ENCODE measurements around the gene FAF1.

GRCh38 chr1:50851034-50851433 lies 109.0 kb downstream of the FAF1 start:
- no peak for TF ChIP-seq CTCF (IDR thresholded peaks at IDR 0.05; ENCODE audit: insufficient read depth, low read length, poor library complexity, severe bottlenecking)
- no peak for TF ChIP-seq EZH2phosphoT487 (conservative IDR thresholded peaks at IDR 0.05; ENCODE audit: low read length)
